GM23338 (cell line): ENCODE data around the gene PTPN13. TPM values are rescaled to one million over a fixed set of nuclear protein-coding genes. Genes with fewer than 3 reads are reported as not detected.

Source experiments
- ATAC-seq: fragments of 200-7000 bp; cut with Tn5 transposase; 3 replicates; pipeline ENCODE4 v1.9.1; 2020
- DNase-seq: peaks from one replicate; pipeline ENCODE4 v3.0.0-alpha.2; 2015; ENCODE audit warnings: low spot score
- H2AFZ ChIP-seq: fragments of 200-600 bp; sonication (generic); 2 replicates; pipeline ENCODE4 v1.8.0; 2016; ENCODE audit warnings: antibody characterized with exemption, mild to moderate bottlenecking, moderate library complexity
- H3F3A ChIP-seq: fragments of 200-600 bp; sonication (generic); replicated peaks from 2 replicates; pipeline ENCODE4 v1.8.0; 2017; ENCODE audit warnings: antibody characterized with exemption, mixed run types, low read depth
- H3K27ac ChIP-seq: fragments of 200-600 bp; sonication (generic); 2 replicates; pipeline ENCODE4 v1.6.1; 2016; ENCODE audit warnings: low read depth
- H3K27me3 ChIP-seq: fragments of 200-600 bp; sonication (generic); 2 replicates; pipeline ENCODE4 v1.8.0; 2016; ENCODE audit warnings: mild to moderate bottlenecking, mixed run types, moderate library complexity; ENCODE audit not compliant: insufficient read depth
- H3K36me3 ChIP-seq: fragments of 200-600 bp; sonication (generic); 2 replicates; pipeline ENCODE4 v1.8.0; 2016; ENCODE audit warnings: mild to moderate bottlenecking; ENCODE audit not compliant: insufficient read depth
- H3K4me1 ChIP-seq: fragments of 200-600 bp; sonication (generic); 2 replicates; pipeline ENCODE4 v1.8.0; 2016; ENCODE audit warnings: mild to moderate bottlenecking, moderate library complexity; ENCODE audit not compliant: insufficient read depth
- H3K4me2 ChIP-seq: fragments of 200-600 bp; sonication (generic); 2 replicates; pipeline ENCODE4 v1.7.1; 2017; ENCODE audit warnings: mixed run types
- H3K4me3 ChIP-seq: fragments of 200-600 bp; sonication (generic); 2 replicates; pipeline ENCODE4 v1.6.1; 2016; ENCODE audit warnings: mixed run types
- H3K79me2 ChIP-seq: fragments of 200-600 bp; sonication (generic); replicated peaks from 2 replicates; pipeline ENCODE4 v1.8.0; 2017; ENCODE audit warnings: mild to moderate bottlenecking; ENCODE audit not compliant: insufficient read depth
- H3K9me2 ChIP-seq: fragments of 200-600 bp; sonication (generic); 2 replicates; pipeline ENCODE4 v1.8.0; 2017; ENCODE audit not compliant: insufficient read depth
- H4K20me1 ChIP-seq: fragments of 200-600 bp; sonication (generic); replicated peaks from 2 replicates; pipeline ENCODE4 v1.8.0; 2017; ENCODE audit warnings: mild to moderate bottlenecking; ENCODE audit not compliant: insufficient read depth
- H3K27ac Mint-ChIP-seq: 2 replicates; pipeline ENCODE4 v1.8.0; 2020; ENCODE audit warnings: inconsistent platforms, mild to moderate bottlenecking, moderate library complexity, mixed read lengths
- H3K27me3 Mint-ChIP-seq: 3 replicates; pipeline ENCODE4 v1.8.0; 2022; ENCODE audit warnings: low read depth, mild to moderate bottlenecking, moderate library complexity, mixed read lengths, inconsistent platforms; ENCODE audit not compliant: insufficient read depth, poor library complexity
- H3K36me3 Mint-ChIP-seq: 3 replicates; pipeline ENCODE4 v1.8.0; 2021; ENCODE audit warnings: low read depth, mild to moderate bottlenecking, inconsistent platforms, moderate library complexity, mixed read lengths
- H3K4me1 Mint-ChIP-seq: 3 replicates; pipeline ENCODE4 v1.8.0; 2020; ENCODE audit warnings: mild to moderate bottlenecking, inconsistent platforms, mixed read lengths
- H3K4me3 Mint-ChIP-seq: 3 replicates; pipeline ENCODE4 v1.8.0; 2021; ENCODE audit warnings: moderate library complexity, mild to moderate bottlenecking, inconsistent platforms, mixed read lengths
- H3K9me3 Mint-ChIP-seq: 3 replicates; pipeline ENCODE4 v1.8.0; 2020; ENCODE audit warnings: moderate library complexity, mild to moderate bottlenecking, inconsistent platforms, mixed read lengths
- CREB1 ChIP-seq: fragments of 250-450 bp; sonication (Bioruptor Pico); IDR thresholded peaks from 2 replicates; pipeline ENCODE4 v1.5.0; 2020; ENCODE audit warnings: low read depth, mild to moderate bottlenecking, moderate library complexity
- EZH2 ChIP-seq: fragments of 200-600 bp; sonication (generic); IDR thresholded peaks from one replicate; pipeline ENCODE4 v1.8.0; 2017; ENCODE audit warnings: antibody characterized with exemption, mild to moderate bottlenecking, low read depth; ENCODE audit not compliant: unreplicated experiment
- EZH2phosphoT487 ChIP-seq: fragments of 200-600 bp; sonication (generic); IDR thresholded peaks from one replicate; pipeline ENCODE4 v1.8.1; 2018; ENCODE audit warnings: antibody characterized with exemption; ENCODE audit not compliant: unreplicated experiment
- NANOG ChIP-seq: IDR thresholded peaks from 2 replicates; pipeline ENCODE4 v1.6.1; 2016; ENCODE audit warnings: antibody characterized with exemption, borderline replicate concordance
- POLR2AphosphoS5 ChIP-seq: IDR thresholded peaks from 2 replicates; pipeline ENCODE4 v1.6.1; 2016; ENCODE audit warnings: antibody characterized with exemption, low read depth
- ZNF331 ChIP-seq: fragments of 250-450 bp; sonication (Bioruptor Pico); IDR thresholded peaks from 2 replicates; pipeline ENCODE4 v1.5.0; 2020; ENCODE audit warnings: low read depth, mild to moderate bottlenecking, moderate library complexity
- polyA plus RNA-seq: library from polyadenylated mRNA; unstranded; fragments of >200 nt; fragmentation: Nextera tagmentation; extraction: Ambion mirVana; gene quantifications from 2 replicates; pipeline ENCODE4 v1.2.1, GENCODE V29; 2016
- total RNA-seq: library from RNA; depleted of rRNA; stranded (reverse); fragments of >200 nt; shearing (Covaris generic); gene quantifications from 2 replicates; pipeline ENCODE4 v1.2.3, GENCODE V29; 2014
- TF ChIP-seq, protein P1 (sequence below): fragments of 250-450 bp; sonication (Bioruptor Pico); IDR thresholded peaks from 2 replicates; pipeline ENCODE4 v1.5.0; 2020; ENCODE audit warnings: mild to moderate bottlenecking, moderate library complexity

Gene PTPN13
- total and polyA plus RNA-seq, 2 experiments from 2014 or later, result 12.6 to 49.9 TPM

- TF ChIP-seq, protein P1, sequence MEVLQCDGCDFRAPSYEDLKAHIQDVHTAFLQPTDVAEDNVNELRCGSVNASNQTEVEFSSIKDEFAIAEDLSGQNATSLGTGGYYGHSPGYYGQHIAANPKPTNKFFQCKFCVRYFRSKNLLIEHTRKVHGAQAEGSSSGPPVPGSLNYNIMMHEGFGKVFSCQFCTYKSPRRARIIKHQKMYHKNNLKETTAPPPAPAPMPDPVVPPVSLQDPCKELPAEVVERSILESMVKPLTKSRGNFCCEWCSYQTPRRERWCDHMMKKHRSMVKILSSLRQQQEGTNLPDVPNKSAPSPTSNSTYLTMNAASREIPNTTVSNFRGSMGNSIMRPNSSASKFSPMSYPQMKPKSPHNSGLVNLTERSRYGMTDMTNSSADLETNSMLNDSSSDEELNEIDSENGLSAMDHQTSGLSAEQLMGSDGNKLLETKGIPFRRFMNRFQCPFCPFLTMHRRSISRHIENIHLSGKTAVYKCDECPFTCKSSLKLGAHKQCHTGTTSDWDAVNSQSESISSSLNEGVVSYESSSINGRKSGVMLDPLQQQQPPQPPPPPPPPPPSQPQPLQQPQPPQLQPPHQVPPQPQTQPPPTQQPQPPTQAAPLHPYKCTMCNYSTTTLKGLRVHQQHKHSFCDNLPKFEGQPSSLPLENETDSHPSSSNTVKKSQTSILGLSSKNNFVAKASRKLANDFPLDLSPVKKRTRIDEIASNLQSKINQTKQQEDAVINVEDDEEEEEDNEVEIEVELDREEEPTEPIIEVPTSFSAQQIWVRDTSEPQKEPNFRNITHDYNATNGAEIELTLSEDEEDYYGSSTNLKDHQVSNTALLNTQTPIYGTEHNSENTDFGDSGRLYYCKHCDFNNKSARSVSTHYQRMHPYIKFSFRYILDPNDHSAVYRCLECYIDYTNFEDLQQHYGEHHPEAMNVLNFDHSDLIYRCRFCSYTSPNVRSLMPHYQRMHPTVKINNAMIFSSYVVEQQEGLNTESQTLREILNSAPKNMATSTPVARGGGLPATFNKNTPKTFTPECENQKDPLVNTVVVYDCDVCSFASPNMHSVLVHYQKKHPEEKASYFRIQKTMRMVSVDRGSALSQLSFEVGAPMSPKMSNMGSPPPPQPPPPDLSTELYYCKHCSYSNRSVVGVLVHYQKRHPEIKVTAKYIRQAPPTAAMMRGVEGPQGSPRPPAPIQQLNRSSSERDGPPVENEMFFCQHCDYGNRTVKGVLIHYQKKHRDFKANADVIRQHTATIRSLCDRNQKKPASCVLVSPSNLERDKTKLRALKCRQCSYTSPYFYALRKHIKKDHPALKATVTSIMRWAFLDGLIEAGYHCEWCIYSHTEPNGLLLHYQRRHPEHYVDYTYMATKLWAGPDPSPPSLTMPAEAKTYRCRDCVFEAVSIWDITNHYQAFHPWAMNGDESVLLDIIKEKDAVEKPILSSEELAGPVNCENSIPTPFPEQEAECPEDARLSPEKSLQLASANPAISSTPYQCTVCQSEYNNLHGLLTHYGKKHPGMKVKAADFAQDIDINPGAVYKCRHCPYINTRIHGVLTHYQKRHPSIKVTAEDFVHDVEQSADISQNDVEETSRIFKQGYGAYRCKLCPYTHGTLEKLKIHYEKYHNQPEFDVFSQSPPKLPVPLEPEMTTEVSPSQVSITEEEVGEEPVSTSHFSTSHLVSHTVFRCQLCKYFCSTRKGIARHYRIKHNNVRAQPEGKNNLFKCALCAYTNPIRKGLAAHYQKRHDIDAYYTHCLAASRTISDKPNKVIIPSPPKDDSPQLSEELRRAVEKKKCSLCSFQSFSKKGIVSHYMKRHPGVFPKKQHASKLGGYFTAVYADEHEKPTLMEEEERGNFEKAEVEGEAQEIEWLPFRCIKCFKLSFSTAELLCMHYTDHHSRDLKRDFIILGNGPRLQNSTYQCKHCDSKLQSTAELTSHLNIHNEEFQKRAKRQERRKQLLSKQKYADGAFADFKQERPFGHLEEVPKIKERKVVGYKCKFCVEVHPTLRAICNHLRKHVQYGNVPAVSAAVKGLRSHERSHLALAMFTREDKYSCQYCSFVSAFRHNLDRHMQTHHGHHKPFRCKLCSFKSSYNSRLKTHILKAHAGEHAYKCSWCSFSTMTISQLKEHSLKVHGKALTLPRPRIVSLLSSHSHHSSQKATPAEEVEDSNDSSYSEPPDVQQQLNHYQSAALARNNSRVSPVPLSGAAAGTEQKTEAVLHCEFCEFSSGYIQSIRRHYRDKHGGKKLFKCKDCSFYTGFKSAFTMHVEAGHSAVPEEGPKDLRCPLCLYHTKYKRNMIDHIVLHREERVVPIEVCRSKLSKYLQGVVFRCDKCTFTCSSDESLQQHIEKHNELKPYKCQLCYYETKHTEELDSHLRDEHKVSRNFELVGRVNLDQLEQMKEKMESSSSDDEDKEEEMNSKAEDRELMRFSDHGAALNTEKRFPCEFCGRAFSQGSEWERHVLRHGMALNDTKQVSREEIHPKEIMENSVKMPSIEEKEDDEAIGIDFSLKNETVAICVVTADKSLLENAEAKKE (CRISPR knock-in tag), result no peak
- no peak for TF ChIP-seq CREB1 (CRISPR knock-in tag)
Measured at GRCh38 chr4:86660401-86660800, 66.3 kb downstream of the PTPN13 start (continued).

DNA sequence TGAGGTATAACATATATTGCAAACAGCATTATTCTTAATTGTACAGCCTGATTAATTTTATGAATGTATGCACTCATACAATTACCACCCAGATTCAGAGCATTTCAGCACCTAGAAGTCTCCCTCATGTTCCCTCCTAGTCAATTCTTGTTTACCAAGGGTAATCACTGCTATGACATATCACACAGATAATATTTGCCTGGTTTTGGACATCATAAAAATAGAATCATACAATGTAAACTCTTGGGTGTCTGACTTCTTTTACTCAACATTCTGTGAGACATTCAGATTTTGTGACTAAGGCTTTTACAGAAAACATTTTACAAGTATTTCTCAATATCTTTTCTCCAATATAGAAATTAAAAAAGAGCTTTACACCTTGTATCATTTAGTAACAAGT, 66.9 kb downstream of the PTPN13 start:
- Mint-ChIP-seq H3K27ac (no peak overlapping the region), H3K36me3 (peaks cover 25% of the 10 kb centered on the region), H3K9me3 (peaks cover 21% of the 10 kb centered on the region), H3K4me3 (no peak overlapping the region), H3K27me3 (peaks cover 4% of the 10 kb centered on the region), H3K4me1 (peaks cover 13% of the 10 kb centered on the region)
- no peaks in the 10 kb centered on the region for H3K79me2 ChIP-seq
- H3K4me3 ChIP-seq, result no peak overlapping the region
- H3K9me2 ChIP-seq, result no peaks in the 10 kb centered on the region
- no peaks in the 10 kb centered on the region for H4K20me1 ChIP-seq
- H3K27me3 ChIP-seq, result no peaks in the 10 kb centered on the region
- H2AFZ ChIP-seq, result no peak overlapping the region
- ATAC-seq, result no peak
- H3K4me1 ChIP-seq, result no peaks in the 10 kb centered on the region; the same call in 1 of the 2 replicates
- no peak overlapping the region for H3K4me2 ChIP-seq
- no peak overlapping the region for H3K27ac ChIP-seq
- H3K36me3 ChIP-seq, result no peaks in the 10 kb centered on the region
- H3F3A ChIP-seq, result no peaks in the 10 kb centered on the region
- TF ChIP-seq EZH2phosphoT487 (no peak), NANOG (no peak), POLR2AphosphoS5 (no peak), ZNF331 (CRISPR knock-in tag) (no peak), CREB1 (CRISPR knock-in tag) (no peak), EZH2 (no peak)
- TF ChIP-seq, protein P1 (CRISPR knock-in tag), result no peak
- DNase-seq, result no peak
